Measurements from ENCODE around the gene WDR19. TPM values are rescaled to one million over a fixed set of nuclear protein-coding genes. Genes with fewer than 3 reads are reported as not detected.
"Not testable (repeated sequence)": the region's sequence is repeated elsewhere in the genome, so short reads cannot be mapped to it uniquely, and the experiment has no call there.

Gene WDR19
- total RNA-seq, 1 donor from 2014 or later: 86.3 TPM

GRCh38 chr4:39178706-39179105 lies 3.6 kb upstream of the WDR19 start:
- H3K36me3 Mint-ChIP-seq: no peaks in the 10 kb centered on the region
- no peak overlapping the region for H3K27ac Mint-ChIP-seq

GRCh38 chr4:39179681-39180080 lies 2.6 kb upstream of the WDR19 start:
- Histone ChIP-seq H3K4me1 (no peaks in the 10 kb centered on the region), H3K36me3 (no peaks in the 10 kb centered on the region), H3K79me2 (ENCODE audit: low read depth) (no peaks in the 10 kb centered on the region), H4K20me1 (ENCODE audit: low read depth) (no peaks in the 10 kb centered on the region), H3K9me3 (ENCODE audit: low read depth) (no peaks in the 10 kb centered on the region), H3K27ac (no peak overlapping the region), H3K9ac (no peak overlapping the region), H3K4me2 (no peak overlapping the region), H3F3A (ENCODE audit: low read depth) (no peaks in the 10 kb centered on the region), H2AFZ (replicated peaks) (no peak overlapping the region), H3K27me3 (peaks cover 21% of the 10 kb centered on the region), H3K4me3 (no peak overlapping the region)
- no peaks in the 10 kb centered on the region for H3K9me3 Mint-ChIP-seq
- H3K4me1 Mint-ChIP-seq: peaks cover 9% of the 10 kb centered on the region
- TF ChIP-seq EZH2 (IDR thresholded peaks at IDR 0.05) (no peak), CTCF (IDR thresholded peaks at IDR 0.05) (no peak), EZH2phosphoT487 (IDR thresholded peaks at IDR 0.05) (no peak)
- H3K27me3 Mint-ChIP-seq (ENCODE audit: insufficient read depth, low read depth): no peaks in the 10 kb centered on the region
- H3K4me3 Mint-ChIP-seq: no peak overlapping the region
- H3K36me3 Mint-ChIP-seq: no peaks in the 10 kb centered on the region
- no peak for DNase-seq (ENCODE audit: low spot score)
- no peak overlapping the region for H3K27ac Mint-ChIP-seq

More at GRCh38 chr4:39178706-39179105, 3.6 kb upstream of the WDR19 start:
- Histone ChIP-seq H3K36me3 (no peaks in the 10 kb centered on the region), H3K4me1 (no peaks in the 10 kb centered on the region), H3K9ac (no peak overlapping the region), H3F3A (ENCODE audit: low read depth) (no peaks in the 10 kb centered on the region), H2AFZ (replicated peaks) (no peak overlapping the region), H4K20me1 (ENCODE audit: low read depth) (no peaks in the 10 kb centered on the region), H3K9me3 (ENCODE audit: low read depth) (no peaks in the 10 kb centered on the region), H3K79me2 (ENCODE audit: low read depth) (no peaks in the 10 kb centered on the region), H3K27me3 (peaks cover 25% of the 10 kb centered on the region), H3K27ac (no peak overlapping the region), H3K4me3 (no peak overlapping the region), H3K4me2 (no peak overlapping the region)
- no peak for TF ChIP-seq EZH2phosphoT487 (IDR thresholded peaks at IDR 0.05)
- TF ChIP-seq EZH2 (IDR thresholded peaks at IDR 0.05): no peak
- TF ChIP-seq CTCF (IDR thresholded peaks at IDR 0.05): no peak
- no peaks in the 10 kb centered on the region for H3K27me3 Mint-ChIP-seq (ENCODE audit: insufficient read depth, low read depth)
- no peaks in the 10 kb centered on the region for H3K9me3 Mint-ChIP-seq
- no peak for DNase-seq (ENCODE audit: low spot score)
- peaks cover 8% of the 10 kb centered on the region for H3K4me1 Mint-ChIP-seq
- H3K4me3 Mint-ChIP-seq: no peak overlapping the region

GRCh38 chr4:39180629-39181028 lies 1.7 kb upstream of the WDR19 start:
- H3K4me1 ChIP-seq; H3F3A ChIP-seq (ENCODE audit: low read depth); H3K4me1 Mint-ChIP-seq; H3K27me3 Mint-ChIP-seq (ENCODE audit: insufficient read depth, low read depth); H3K27ac Mint-ChIP-seq; H3K36me3 Mint-ChIP-seq; DNase-seq (ENCODE audit: low spot score); H3K9me3 ChIP-seq (ENCODE audit: low read depth); H4K20me1 ChIP-seq (ENCODE audit: low read depth); H3K4me2 ChIP-seq; H3K36me3 ChIP-seq; H3K27ac ChIP-seq; H3K4me3 ChIP-seq; H3K79me2 ChIP-seq (ENCODE audit: low read depth); H2AFZ ChIP-seq (replicated peaks); H3K9me3 Mint-ChIP-seq; H3K9ac ChIP-seq: not testable (repeated sequence)
- peaks cover 13% of the 10 kb centered on the region for H3K27me3 ChIP-seq
- H3K4me3 Mint-ChIP-seq: peak overlapping the region; percentile 33

- peak overlapping the region; percentile 55 for H2AFZ ChIP-seq (replicated peaks)
- no peaks in the 10 kb centered on the region for H3K36me3 ChIP-seq
- no peaks in the 10 kb centered on the region for H3K79me2 ChIP-seq (ENCODE audit: low read depth)
- no peaks in the 10 kb centered on the region for H3K9me3 ChIP-seq (ENCODE audit: low read depth)
- Mint-ChIP-seq H3K9me3 (no peaks in the 10 kb centered on the region), H3K36me3 (no peaks in the 10 kb centered on the region), H3K4me1 (peaks cover 9% of the 10 kb centered on the region), H3K4me3 (no peak overlapping the region), H3K27ac (peak overlapping the region; percentile 73), H3K27me3 (ENCODE audit: insufficient read depth, low read depth) (no peaks in the 10 kb centered on the region)
- peak overlapping the region; percentile 34 for H3K4me3 ChIP-seq
- H3K4me2 ChIP-seq: peak overlapping the region; percentile 59
- H4K20me1 ChIP-seq (ENCODE audit: low read depth): no peaks in the 10 kb centered on the region
- TF ChIP-seq EZH2phosphoT487 (IDR thresholded peaks at IDR 0.05) (no peak), CTCF (IDR thresholded peaks at IDR 0.05) (no peak), EZH2 (IDR thresholded peaks at IDR 0.05) (no peak)
- no peaks in the 10 kb centered on the region for H3F3A ChIP-seq (ENCODE audit: low read depth)
- peaks cover 10% of the 10 kb centered on the region for H3K27me3 ChIP-seq
- no peak overlapping the region for H3K27ac ChIP-seq
- no peak overlapping the region for H3K9ac ChIP-seq
- H3K4me1 ChIP-seq: no peaks in the 10 kb centered on the region
- no peak for DNase-seq (ENCODE audit: low spot score)
Measured at GRCh38 chr4:39181520-39181904, 817 bp upstream of the WDR19 start.

All from neural progenitor cell (in vitro differentiated cells).